Stimulated activated CD8-positive, alpha-beta memory T cell treated with anti-CD3 and anti-CD28 coated beads, Interleukin-15, amount 100 ng/mL, for 48 hours (primary cell): ENCODE results near the gene C1QTNF8.

Experiments
- DNase-seq, 2 donors: peaks; one replicate each; pipeline ENCODE4 v3.0.0-alpha.2; 2020; ENCODE audit warnings: low read depth in 2 of 2

C1QTNF8 gene

GRCh38 chr16:1077877-1078578 is 18.0 kb downstream of the C1QTNF8 start:
- DNase-seq = no peak

GRCh38 chr16:1076801-1077576 is 19.1 kb downstream of the C1QTNF8 start:
- DNase-seq = no peak

- DNase-seq = no peak
These were observed 20.5 kb downstream of the C1QTNF8 start for GRCh38 chr16:1075546-1075945.

GRCh38 chr16:1074379-1074649 is 21.7 kb downstream of the C1QTNF8 start:
- DNase-seq = no peak

GRCh38 chr16:1073566-1074378 is 22.3 kb downstream of the C1QTNF8 start:
- no peak for DNase-seq

GRCh38 chr16:1073262-1073558 is 22.8 kb downstream of the C1QTNF8 start:
- DNase-seq = no peak

- no peak for DNase-seq
These were observed 23.4 kb downstream of the C1QTNF8 start, which contains the start of gene SSTR5 for GRCh38 chr16:1072526-1073261. TSS of gene SSTR5 (plus strand) at chr16:1072747. CDS start at chr16:1078869, 6,122 bp downstream.

GRCh38 chr16:1071561-1072225 is 24.4 kb downstream of the C1QTNF8 start:
- no peak for DNase-seq

- no peak for DNase-seq
These were observed 25.1 kb downstream of the C1QTNF8 start for GRCh38 chr16:1070864-1071408.

GRCh38 chr16:1070084-1070863 is 25.8 kb downstream of the C1QTNF8 start:
- no peak for DNase-seq

GRCh38 chr16:1069154-1069553 is 26.9 kb downstream of the C1QTNF8 start:
- DNase-seq = no peak

- DNase-seq = no peak
These were observed 27.6 kb downstream of the C1QTNF8 start for GRCh38 chr16:1068451-1068850.

GRCh38 chr16:1067629-1068028 is 28.4 kb downstream of the C1QTNF8 start:
- no peak for DNase-seq

- no peak for DNase-seq
These were observed 29.4 kb downstream of the C1QTNF8 start for GRCh38 chr16:1066584-1067172.

- no peak for DNase-seq
These were observed 30.4 kb downstream of the C1QTNF8 start for GRCh38 chr16:1065469-1066128.

- no peak for DNase-seq
These were observed 32.3 kb downstream of the C1QTNF8 start for GRCh38 chr16:1063728-1064127.

GRCh38 chr16:1062895-1063294 is 33.1 kb downstream of the C1QTNF8 start:
- DNase-seq = no peak

- DNase-seq = no peak
These were observed 34.1 kb downstream of the C1QTNF8 start for GRCh38 chr16:1061769-1062505.
